Left renal pelvis (tissue), 4 donors: ENCODE results near the gene HTR6. TPM values are rescaled to one million over a fixed set of nuclear protein-coding genes. Genes with fewer than 3 reads are reported as not detected.
A peak's percentile ranks its signal among the peaks of the same experiment; 100 is the strongest.

Experiments
- DNase-seq, 4 donors: peaks; one replicate each; pipeline ENCODE4 v3.0.0-alpha.2; 2013; ENCODE audit warnings: low read depth in 4 of 4, low spot score in 3 of 4
- polyA plus RNA-seq, 4 donors: library from polyadenylated mRNA; unstranded; fragments of 120-200 nt; gene quantifications; one replicate each; pipeline ENCODE4 v1.2.1, GENCODE V29; 2013; ENCODE audit not compliant: insufficient read length in 4 of 4

HTR6 gene
- polyA plus RNA-seq, 4 donors: 1.4 to 2.0 (median 1.6) TPM; not detected in 1

- no peak for DNase-seq
Measured at GRCh38 chr1:19655718-19656080, 9.0 kb upstream of the HTR6 start.

DNA sequence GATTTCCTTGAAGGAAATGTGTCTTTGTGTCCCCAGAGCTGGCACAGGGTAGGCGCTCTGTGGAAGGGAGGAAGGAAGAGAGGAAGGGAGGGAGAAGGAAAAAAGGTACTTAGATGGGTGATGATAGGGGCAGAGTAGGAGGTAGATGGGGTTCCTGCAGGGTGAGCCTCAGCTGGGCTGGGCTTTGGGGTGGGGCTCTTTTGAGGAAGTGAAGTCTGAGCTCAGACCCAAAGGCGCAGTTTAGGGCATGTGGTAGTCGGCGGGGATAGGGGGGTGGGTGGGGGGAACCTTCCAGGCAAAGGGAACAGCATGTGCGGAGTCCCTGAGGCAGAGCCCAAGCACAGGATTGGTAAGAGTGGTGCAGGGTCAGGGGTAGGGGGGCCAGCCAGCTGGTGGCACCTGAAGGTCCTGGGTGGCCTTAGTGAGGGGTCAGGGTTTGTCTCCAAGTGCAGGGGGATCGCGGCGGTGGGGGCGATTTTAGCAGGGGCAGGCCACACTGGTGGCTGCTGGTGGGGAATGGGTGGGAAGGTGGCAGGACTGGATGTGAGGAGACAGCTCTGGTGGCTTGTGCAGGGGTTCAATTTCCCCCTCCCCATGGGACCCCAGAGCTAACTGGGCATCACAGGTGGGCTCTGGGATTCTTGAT, 8.4 kb upstream of the HTR6 start:
- DNase-seq: no peak

- DNase-seq: no peak
Measured at GRCh38 chr1:19656780-19657466, 7.8 kb upstream of the HTR6 start.

GRCh38 chr1:19657511-19657910, 7.2 kb upstream of the HTR6 start:
- DNase-seq: no peak

DNA sequence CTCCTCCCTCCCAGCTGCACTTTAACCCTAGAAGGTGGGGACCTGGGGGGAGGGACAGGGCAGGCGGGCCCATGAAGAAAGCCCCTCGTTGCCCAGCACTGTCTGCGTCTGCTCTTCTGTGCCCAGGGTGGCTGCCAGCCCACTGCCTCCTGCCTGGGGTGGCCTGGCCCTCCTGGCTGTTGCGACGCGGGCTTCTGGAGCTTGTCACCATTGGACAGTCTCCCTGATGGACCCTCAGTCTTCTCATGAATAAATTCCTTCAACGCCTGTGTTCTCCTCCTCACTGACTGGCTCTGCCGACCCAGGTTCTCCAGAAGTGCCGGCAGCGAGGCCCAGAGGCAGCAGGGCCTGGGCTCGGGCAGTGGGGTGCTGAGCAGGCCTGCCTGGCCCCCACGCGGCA, 6.5 kb upstream of the HTR6 start:
- no peak for DNase-seq

DNA sequence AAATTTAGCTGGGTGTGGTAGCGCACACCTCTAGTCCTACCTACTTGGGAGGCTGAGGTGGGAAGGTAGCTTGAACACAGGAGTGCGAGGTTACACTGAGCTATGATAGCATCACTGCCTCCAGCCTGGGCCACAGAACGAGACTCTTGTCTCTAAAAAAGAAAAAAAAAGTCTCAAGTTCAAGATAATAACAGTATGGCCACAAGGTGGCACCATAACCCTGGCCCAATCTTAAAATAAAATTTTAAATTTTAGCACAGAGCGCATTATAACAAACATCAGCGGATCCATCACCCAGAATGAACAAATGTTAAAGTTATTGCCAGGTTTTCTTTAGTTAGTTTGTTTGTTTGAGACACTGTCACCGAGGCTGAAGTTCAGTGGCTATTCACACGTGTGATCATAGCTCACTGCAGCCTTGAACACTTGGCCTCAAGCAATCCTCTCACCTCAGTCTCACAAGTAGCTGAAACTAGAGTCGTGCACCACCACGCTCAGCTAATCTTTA, 2.9 kb upstream of the HTR6 start:
- no peak for DNase-seq

DNA sequence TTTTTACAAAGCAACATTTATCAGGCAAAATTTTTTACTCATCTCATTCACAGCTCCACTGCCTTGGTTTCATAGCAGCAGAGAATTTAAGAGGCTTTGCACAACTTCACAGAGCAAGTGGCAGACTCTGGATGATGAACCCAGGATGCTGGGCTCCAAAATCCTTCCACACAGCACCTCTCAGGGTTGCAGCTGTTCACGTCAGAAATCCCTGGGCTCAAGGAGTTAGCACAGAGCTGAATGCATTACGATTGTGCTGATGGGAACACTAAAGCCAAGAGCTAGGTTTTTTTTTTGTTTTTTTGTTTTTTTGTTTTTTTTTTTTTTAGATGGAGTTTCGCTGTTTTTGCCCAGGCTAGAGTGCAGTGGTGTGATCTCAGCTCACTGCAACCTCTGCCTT, 2.4 kb upstream of the HTR6 start:
- DNase-seq: no peak

DNA sequence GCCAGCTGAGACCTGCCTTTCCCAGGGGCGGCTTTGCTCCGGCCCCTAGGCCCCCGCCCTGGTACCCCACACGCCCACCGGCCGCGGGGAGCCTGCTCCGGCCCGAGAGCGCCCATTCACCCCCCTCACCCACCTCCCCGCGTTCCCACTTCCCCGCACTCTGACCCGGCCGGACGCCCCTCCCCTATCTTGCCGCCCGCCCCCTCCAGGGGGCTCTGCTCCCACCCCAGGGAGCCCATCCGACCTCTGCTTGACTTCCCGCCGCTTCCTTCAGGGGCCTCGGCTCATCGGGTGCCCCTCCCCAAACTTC, 466 bp downstream of the HTR6 start:
- no peak for DNase-seq

GRCh38 chr1:19665496-19666465, 1.1 kb downstream of the HTR6 start:
- no peak for DNase-seq

GRCh38 chr1:19668888-19669287, 4.2 kb downstream of the HTR6 start:
- no peak for DNase-seq

GRCh38 chr1:19670787-19671186, 6.1 kb downstream of the HTR6 start:
- no peak for DNase-seq

GRCh38 chr1:19672237-19672636, 7.6 kb downstream of the HTR6 start:
- DNase-seq: no peak

GRCh38 chr1:19675797-19676196, 11.1 kb downstream of the HTR6 start:
- no peak for DNase-seq

- DNase-seq: peak in 3 of 4 donors; percentile 49 to 65 (median 55)
Measured at GRCh38 chr1:19676438-19676922, 11.8 kb downstream of the HTR6 start.

- DNase-seq: no peak
Measured at GRCh38 chr1:19678493-19678892, 13.8 kb downstream of the HTR6 start.

DNA sequence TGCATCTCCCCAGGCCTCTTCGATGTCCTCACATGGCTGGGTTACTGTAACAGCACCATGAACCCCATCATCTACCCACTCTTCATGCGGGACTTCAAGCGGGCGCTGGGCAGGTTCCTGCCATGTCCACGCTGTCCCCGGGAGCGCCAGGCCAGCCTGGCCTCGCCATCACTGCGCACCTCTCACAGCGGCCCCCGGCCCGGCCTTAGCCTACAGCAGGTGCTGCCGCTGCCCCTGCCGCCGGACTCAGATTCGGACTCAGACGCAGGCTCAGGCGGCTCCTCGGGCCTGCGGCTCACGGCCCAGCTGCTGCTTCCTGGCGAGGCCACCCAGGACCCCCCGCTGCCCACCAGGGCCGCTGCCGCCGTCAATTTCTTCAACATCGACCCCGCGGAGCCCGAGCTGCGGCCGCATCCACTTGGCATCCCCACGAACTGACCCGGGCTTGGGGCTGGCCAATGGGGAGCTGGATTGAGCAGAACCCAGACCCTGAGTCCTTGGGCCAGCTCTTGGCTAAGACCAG, 14.3 kb downstream of the HTR6 start:
- no peak for DNase-seq

GRCh38 chr1:19679691-19680090, 15.0 kb downstream of the HTR6 start:
- DNase-seq: no peak

- no peak for DNase-seq
Measured at GRCh38 chr1:19680644-19681043, 16.0 kb downstream of the HTR6 start.

DNA sequence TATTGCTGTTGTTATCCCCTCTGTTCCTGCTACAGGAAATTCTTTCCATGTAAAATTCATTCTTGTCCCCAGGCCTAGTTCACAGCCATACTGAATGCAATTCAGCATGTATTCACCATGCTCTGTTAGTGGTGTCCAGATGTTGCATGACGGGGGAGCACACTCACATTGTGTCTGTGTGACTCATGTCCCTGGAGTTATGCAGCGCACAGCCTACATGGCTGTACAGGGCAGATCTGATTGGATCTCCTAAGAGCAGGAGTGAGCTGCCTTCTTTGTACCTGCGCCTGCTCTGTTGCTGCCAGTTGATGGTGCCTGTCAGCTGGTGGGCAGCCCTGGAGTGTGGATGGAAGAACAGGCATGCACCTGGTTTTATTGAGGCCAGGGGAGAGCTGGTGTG, 17.6 kb downstream of the HTR6 start:
- no peak for DNase-seq

DNA sequence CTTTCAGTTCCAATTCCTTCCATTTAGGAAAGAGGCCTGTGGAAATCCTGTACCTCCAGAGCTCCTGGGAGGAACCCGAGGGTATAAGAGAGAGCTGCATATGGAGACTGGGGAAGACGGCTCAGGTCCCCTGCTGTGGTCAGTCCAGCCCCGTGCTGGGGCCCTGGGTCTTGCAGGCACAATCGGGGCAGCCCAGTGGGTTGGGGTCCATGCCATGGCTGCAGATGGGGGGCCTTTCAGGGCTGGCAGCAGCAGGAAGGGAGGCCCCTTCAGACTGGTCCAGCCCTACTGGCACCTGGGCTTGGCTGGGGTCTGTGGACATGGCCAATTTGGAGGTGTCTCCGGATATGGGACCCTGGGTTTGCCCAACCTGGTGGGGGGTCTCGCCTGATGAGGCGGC, 18.2 kb downstream of the HTR6 start:
- DNase-seq: no peak

DNA sequence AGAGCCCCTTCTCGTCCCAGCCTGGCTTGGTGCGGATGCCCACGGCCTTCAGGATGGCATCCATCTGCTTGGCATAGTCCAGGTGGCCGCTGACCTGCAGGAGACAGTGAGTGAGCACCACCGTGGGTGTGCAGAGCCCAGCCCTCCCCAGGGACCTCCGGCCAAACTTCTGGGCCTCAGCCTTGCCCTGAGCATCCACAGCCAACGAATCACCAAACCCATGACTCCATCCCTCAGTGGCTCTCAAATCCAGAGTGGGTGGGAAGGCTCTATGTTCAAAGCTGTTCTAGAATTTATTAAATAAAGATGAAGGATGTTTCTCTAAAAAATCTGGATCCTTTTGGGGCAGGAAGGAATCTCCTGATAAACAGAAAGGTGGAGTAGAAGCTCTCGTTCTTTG, 18.7 kb downstream of the HTR6 start:
- no peak for DNase-seq
